Thyroid gland (tissue), 4 donors: Measurements from ENCODE around the gene PAX5.

ENCODE experiments used
- CTCF ChIP-seq, 6 experiments: fragments of 200-600 bp in 3 of 6; fragments of 450-650 bp in 3 of 6; sonication (generic) in 3 of 6; IDR thresholded peaks; one replicate each; pipeline ENCODE4 v1.5.1; 2016 to 2019; ENCODE audit warnings: antibody characterized with exemption in 6 of 6, mild to moderate bottlenecking in 2 of 6, inconsistent platforms in 1 of 6, moderate library complexity in 1 of 6
- POLR2A ChIP-seq, 2 donors: fragments of 450-650 bp; IDR thresholded peaks; one replicate each; pipeline ENCODE4 v1.6.1; 2017; ENCODE audit warnings: antibody characterized with exemption in 2 of 2, mild to moderate bottlenecking in 2 of 2, moderate library complexity in 1 of 2

GRCh38 chr9:36900856-36901220 lies 133.2 kb downstream of the PAX5 start:
- no peak for TF ChIP-seq CTCF (IDR thresholded peaks at IDR 0.05)
- no peak for TF ChIP-seq POLR2A (IDR thresholded peaks at IDR 0.05)
